Osteocyte (in vitro differentiated cells): ENCODE data around the gene LYVE1. TPM values are rescaled to one million over a fixed set of nuclear protein-coding genes. Genes with fewer than 3 reads are reported as not detected.

Experiments
- DNase-seq: peaks from one replicate; pipeline ENCODE4 v3.0.0; 2021; ENCODE audit warnings: mixed read lengths; ENCODE audit not compliant: unreplicated experiment; ENCODE audit errors: extremely low spot score
- H3K27ac Mint-ChIP-seq: one replicate; pipeline ENCODE4 v1.8.0; 2021; ENCODE audit warnings: mild to moderate bottlenecking, mixed read lengths; ENCODE audit not compliant: unreplicated experiment
- H3K27me3 Mint-ChIP-seq: one replicate; pipeline ENCODE4 v1.8.0; 2021; ENCODE audit warnings: mixed read lengths; ENCODE audit not compliant: unreplicated experiment
- H3K36me3 Mint-ChIP-seq: one replicate; pipeline ENCODE4 v1.8.0; 2021; ENCODE audit warnings: mixed read lengths; ENCODE audit not compliant: unreplicated experiment
- H3K4me1 Mint-ChIP-seq: one replicate; pipeline ENCODE4 v1.8.0; 2021; ENCODE audit warnings: mixed read lengths; ENCODE audit not compliant: unreplicated experiment
- H3K4me3 Mint-ChIP-seq: one replicate; pipeline ENCODE4 v1.8.0; 2021; ENCODE audit warnings: mild to moderate bottlenecking, moderate library complexity, mixed read lengths; ENCODE audit not compliant: unreplicated experiment
- H3K9me3 Mint-ChIP-seq: one replicate; pipeline ENCODE4 v1.8.0; 2021; ENCODE audit warnings: mixed read lengths; ENCODE audit not compliant: unreplicated experiment
- CTCF ChIP-seq: fragments of 200-600 bp; sonication (generic); IDR thresholded peaks from 2 replicates; pipeline ENCODE4 v1.5.0; 2021; ENCODE audit warnings: antibody characterized with exemption, mild to moderate bottlenecking, moderate library complexity
- total RNA-seq: library from RNA; stranded (reverse); gene quantifications from 2 replicates; pipeline ENCODE4 v1.2.1, GENCODE V29; 2021

The LYVE1 gene
- total RNA-seq, 1 donor from 2014 or later, result 1.5 TPM

DNA sequence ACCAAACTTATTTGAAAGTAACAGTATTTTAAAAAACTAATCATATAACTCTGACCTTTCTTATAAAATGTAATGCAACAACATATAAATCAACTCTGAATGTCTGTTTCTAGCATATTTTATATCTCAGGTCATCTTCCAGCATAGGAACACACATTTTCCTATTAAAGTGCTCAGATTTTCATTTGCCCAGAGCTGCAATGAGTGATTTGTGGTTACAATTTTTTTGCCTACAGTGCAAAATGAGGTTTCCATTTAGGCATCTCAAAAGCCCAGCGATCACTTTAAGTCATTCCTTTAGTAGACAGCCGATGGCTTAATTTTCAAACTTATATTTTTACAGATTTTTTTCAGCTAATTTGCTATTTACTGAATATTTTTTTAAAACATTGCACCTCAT is 1.0 kb downstream of the LYVE1 start:
- peaks cover 25% of the 10 kb centered on the region for H3K4me1 Mint-ChIP-seq
- TF ChIP-seq CTCF, result no peak
- H3K27me3 Mint-ChIP-seq, result no peaks in the 10 kb centered on the region
- H3K4me3 Mint-ChIP-seq, result no peak overlapping the region
- H3K27ac Mint-ChIP-seq, result peak overlapping the region; percentile 24
- no peaks in the 10 kb centered on the region for H3K36me3 Mint-ChIP-seq
- H3K9me3 Mint-ChIP-seq, result no peaks in the 10 kb centered on the region
- DNase-seq, result no peak

DNA sequence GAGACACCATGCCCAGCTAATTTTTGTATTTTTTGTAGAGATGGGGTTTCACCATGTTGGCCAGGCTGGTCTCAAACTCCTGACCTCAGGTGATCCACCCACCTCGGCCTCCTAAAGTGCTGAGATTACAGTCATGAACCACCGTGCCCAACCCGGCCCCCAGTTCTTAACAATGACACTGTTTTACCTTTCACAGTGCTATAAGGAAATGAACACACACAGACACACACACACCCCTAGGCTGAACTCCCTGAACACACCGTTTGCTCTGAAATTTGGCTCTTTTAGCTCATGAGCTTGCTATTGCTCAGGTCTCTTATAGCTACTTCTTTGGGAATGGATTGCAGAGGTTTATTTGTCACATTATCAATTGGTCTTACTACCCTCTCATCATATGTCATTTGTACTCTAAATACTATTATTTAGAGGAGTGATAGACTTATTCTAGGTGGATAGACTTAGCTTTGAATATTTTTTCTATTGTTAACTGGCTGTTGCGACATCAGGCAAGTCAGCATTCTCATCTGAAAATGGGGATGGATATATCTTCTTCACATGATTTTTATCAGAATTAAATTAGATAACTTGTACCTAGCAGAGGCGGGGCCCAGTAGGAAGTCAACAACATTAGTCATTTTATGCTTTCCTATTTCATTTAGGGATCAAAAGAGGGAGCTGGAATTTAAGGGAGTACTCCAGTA is 2.1 kb downstream of the LYVE1 start:
- H3K4me3 Mint-ChIP-seq, result no peak overlapping the region
- no peaks in the 10 kb centered on the region for H3K27me3 Mint-ChIP-seq
- no peak for TF ChIP-seq CTCF
- DNase-seq, result no peak
- no peak overlapping the region for H3K27ac Mint-ChIP-seq
- H3K36me3 Mint-ChIP-seq, result no peaks in the 10 kb centered on the region
- H3K4me1 Mint-ChIP-seq, result peaks cover 25% of the 10 kb centered on the region
- no peaks in the 10 kb centered on the region for H3K9me3 Mint-ChIP-seq

GRCh38 chr11:10565493-10565892 is 3.0 kb downstream of the LYVE1 start:
- peaks cover 25% of the 10 kb centered on the region for H3K4me1 Mint-ChIP-seq
- TF ChIP-seq CTCF, result no peak
- no peaks in the 10 kb centered on the region for H3K27me3 Mint-ChIP-seq
- no peaks in the 10 kb centered on the region for H3K9me3 Mint-ChIP-seq
- H3K4me3 Mint-ChIP-seq, result no peak overlapping the region
- no peak overlapping the region for H3K27ac Mint-ChIP-seq
- DNase-seq, result no peak
- no peaks in the 10 kb centered on the region for H3K36me3 Mint-ChIP-seq

- no peak for DNase-seq
- peaks cover 25% of the 10 kb centered on the region for H3K4me1 Mint-ChIP-seq
- no peaks in the 10 kb centered on the region for H3K9me3 Mint-ChIP-seq
- no peak overlapping the region for H3K4me3 Mint-ChIP-seq
- no peak overlapping the region for H3K27ac Mint-ChIP-seq
- H3K27me3 Mint-ChIP-seq, result no peaks in the 10 kb centered on the region
- H3K36me3 Mint-ChIP-seq, result no peaks in the 10 kb centered on the region
- peak; percentile 52 for TF ChIP-seq CTCF
Measured at GRCh38 chr11:10564696-10565318, 3.7 kb downstream of the LYVE1 start.

DNA sequence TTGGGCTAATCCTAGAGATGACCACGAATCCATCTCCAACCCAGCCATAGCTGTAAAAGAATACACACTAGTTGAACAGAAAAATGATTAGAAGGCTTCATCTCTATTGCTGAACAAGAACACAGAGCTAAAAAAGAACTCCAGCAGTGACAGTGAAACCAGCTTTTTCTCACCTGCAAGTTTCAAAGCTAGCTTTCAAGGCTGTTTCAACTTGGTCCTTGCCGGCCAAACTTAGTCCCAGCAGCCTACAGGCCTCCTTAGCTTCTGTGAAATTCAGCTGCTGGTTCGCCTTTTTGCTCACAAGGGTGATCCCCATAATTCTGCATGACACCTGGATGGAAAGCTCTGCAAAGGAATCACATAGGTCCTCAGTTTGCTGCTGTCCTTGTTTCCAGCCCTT is 4.4 kb downstream of the LYVE1 start:
- Mint-ChIP-seq H3K9me3 (no peaks in the 10 kb centered on the region), H3K27ac (no peak overlapping the region), H3K4me1 (peaks cover 19% of the 10 kb centered on the region)

More for the DNA sequence above, 4.4 kb downstream of the LYVE1 start:
- Mint-ChIP-seq H3K4me3 (no peak overlapping the region), H3K27me3 (no peaks in the 10 kb centered on the region), H3K36me3 (no peaks in the 10 kb centered on the region)
- DNase-seq, result no peak
- no peak for TF ChIP-seq CTCF
